GM12801 (cell line): Measurements from ENCODE around the gene SLC23A2.

Source experiments
- CTCF ChIP-seq: IDR thresholded peaks from one replicate; pipeline ENCODE4 v1.5.1; 2011; ENCODE audit warnings: control low read depth; ENCODE audit not compliant: insufficient read length; ENCODE audit errors: extremely low read depth

SLC23A2 gene

GRCh38 chr20:4920131-4920530 lies 81.2 kb downstream of the SLC23A2 start:
- no peak for TF ChIP-seq CTCF

GRCh38 chr20:4919047-4919704 lies 82.1 kb downstream of the SLC23A2 start:
- TF ChIP-seq CTCF, result no peak

- TF ChIP-seq CTCF, result no peak
Measured at GRCh38 chr20:4918473-4918872, 82.8 kb downstream of the SLC23A2 start.

GRCh38 chr20:4916971-4917881 lies 84.1 kb downstream of the SLC23A2 start:
- no peak for TF ChIP-seq CTCF

GRCh38 chr20:4913147-4913546 lies 88.2 kb downstream of the SLC23A2 start:
- no peak for TF ChIP-seq CTCF

GRCh38 chr20:4912380-4913142 lies 88.7 kb downstream of the SLC23A2 start:
- no peak for TF ChIP-seq CTCF

GRCh38 chr20:4910951-4911350 lies 90.4 kb downstream of the SLC23A2 start:
- TF ChIP-seq CTCF, result no peak
